PFSK-1 (cell line): Measurements from ENCODE around the gene KIF13A.

Experiments
- POLR2AphosphoS5 ChIP-seq: IDR thresholded peaks from 2 replicates; pipeline ENCODE4 v1.6.1; 2012; ENCODE audit warnings: low read depth, mild to moderate bottlenecking, control low read depth, low read length, moderate library complexity
- REST ChIP-seq, 2 experiments: IDR thresholded peaks; 2 replicates each; pipeline versions ENCODE4 v1.6.1 to v1.8.0; 2011 to 2012; ENCODE audit warnings: low read depth in 2 of 2, low read length in 2 of 2, control low read depth in 1 of 2, inconsistent platforms in 1 of 2, mild to moderate bottlenecking in 1 of 2, moderate library complexity in 1 of 2; ENCODE audit not compliant: insufficient read depth in 1 of 2
- TAF1 ChIP-seq: IDR thresholded peaks from 2 replicates; pipeline ENCODE4 v1.6.1; 2012; ENCODE audit warnings: low read length, control low read depth, borderline replicate concordance; ENCODE audit not compliant: insufficient read depth

GRCh38 chr6:17986656-17987446 is 584 bp downstream of the KIF13A start:
- TF ChIP-seq TAF1 (peak; percentile 38; the same call in 1 of the 2 replicates), POLR2AphosphoS5 (no peak), REST (IDR thresholded peaks at IDR 0.05; ENCODE audit: insufficient read depth in 1 of 2, low read depth in 2 of 2, low read length in 2 of 2) (no peak)
